Measurements from ENCODE around the gene LRRC55.

The LRRC55 gene

DNA sequence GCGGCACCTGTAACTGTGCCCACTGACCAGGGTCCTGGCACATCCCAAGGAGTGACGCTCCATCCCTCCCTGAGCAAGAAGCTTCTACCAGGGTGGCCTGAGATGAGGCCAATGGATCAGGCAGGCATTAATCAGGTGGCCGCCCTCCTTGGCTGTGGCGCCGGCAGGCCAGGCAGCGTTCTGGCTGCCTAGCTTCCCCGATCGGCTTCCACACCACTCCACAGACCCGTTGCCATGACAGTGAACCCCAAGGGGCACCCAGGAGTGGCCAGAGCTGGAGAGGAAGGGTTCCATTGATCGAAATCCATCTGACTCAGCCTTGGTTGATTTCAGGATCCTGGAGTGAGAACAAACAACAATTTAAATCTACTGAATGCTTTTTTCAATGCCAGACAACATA, 20.5 kb downstream of the LRRC55 start:
- DNase-seq (ENCODE audit: low read depth in 3 of 3, low spot score in 1 of 3) = no peak

DNA sequence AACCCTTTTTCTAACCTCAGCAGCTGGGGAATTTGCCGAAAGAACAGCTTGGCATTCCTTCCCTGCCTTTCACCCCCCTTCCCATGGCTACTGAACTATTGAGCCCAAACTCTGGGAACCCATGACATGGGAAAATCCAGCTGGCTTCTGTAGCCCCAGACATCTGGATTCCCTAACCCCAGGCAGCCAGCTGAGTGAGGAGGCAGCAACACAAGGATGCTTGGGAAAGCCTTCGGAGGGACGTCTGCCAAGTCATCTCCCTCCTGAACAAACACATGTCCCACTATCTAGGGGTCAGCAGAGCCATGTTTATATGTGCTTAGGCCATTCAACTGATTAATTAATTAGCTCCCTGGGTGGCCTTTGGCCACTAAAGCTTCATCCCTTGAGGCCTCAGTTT, 21.6 kb downstream of the LRRC55 start:
- DNase-seq (ENCODE audit: low read depth in 3 of 3, low spot score in 1 of 3) = no peak

- DNase-seq (ENCODE audit: low read depth in 3 of 3, low spot score in 1 of 3) = no peak
Measured at GRCh38 chr11:57203882-57204480, 22.2 kb downstream of the LRRC55 start.

DNA sequence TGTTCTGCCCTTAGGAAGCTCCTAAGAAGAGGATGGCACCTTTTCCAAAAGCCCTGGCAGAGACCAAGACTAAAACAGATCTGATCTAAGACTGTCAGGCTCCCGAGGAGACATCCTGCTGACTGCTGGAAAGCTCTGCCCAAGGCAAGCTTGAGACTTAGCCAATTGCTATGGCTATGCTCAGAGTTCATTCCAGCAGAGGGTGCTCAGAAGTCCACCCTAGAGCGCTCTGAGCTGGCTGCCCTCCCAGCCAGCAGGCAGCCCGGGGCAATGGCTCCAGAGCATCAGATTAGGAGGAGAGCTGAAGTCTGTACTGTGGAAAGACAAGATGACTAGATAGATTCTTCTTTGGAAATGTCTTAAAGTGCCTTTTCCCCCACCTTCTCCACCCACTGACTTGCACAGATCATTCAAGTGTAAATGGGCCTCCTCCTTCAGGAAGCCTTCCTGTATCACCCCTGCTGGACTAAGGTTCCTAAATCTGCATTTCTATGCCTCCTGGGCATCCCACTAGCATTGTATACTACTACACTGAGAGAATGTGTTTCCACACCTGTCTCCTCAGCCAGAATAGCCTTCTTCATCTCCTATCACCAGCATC, 23.4 kb downstream of the LRRC55 start:
- no peak for DNase-seq (ENCODE audit: low read depth in 3 of 3, low spot score in 1 of 3)

DNA sequence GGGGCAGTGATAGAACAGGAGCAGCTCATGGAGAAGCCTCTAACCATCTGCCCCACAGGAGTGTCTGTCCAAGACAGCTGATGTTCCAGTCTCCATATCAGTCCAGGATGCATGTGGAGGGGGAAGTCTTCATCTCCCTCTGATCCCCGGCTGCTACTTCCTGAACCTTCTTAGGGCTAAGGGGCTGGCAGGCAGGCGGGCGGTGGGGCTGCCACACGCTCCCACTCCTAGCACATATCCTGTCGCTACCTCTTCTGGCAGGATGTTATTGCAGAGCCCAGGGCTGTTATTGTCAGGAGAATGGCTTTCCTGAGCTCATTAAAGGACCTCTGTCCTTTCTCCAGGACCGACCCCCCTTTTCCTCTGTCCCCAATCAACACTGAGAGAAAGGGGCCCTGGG, 25.4 kb downstream of the LRRC55 start:
- no peak for DNase-seq (ENCODE audit: low read depth in 3 of 3, low spot score in 1 of 3)

DNA sequence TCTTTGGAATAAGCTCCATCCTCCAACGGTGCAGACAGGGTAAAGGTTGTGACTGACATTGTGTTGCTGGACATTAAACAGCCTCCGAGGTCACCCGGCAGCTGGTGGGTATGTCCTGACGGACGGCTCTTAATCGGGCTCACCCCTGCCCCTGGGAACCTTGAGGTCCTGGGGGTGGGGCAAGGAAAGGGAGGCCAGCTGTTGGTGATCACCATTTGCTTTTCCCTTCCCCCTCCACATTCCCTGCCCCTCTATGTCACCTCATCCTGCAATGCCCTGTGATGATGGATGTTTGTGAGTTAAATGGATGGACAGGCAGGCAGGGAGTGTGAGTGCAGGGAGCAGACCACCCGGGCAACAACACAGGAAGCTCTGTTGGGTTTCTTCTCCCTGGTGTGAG, 29.0 kb downstream of the LRRC55 start:
- no peak for DNase-seq (ENCODE audit: low read depth in 3 of 3, low spot score in 1 of 3)

GRCh38 chr11:57213342-57214097, 31.8 kb downstream of the LRRC55 start:
- DNase-seq (ENCODE audit: low read depth in 3 of 3, low spot score in 1 of 3) = no peak

- DNase-seq (ENCODE audit: low read depth in 3 of 3, low spot score in 1 of 3) = no peak
Measured at GRCh38 chr11:57214098-57214417, 32.3 kb downstream of the LRRC55 start.

DNA sequence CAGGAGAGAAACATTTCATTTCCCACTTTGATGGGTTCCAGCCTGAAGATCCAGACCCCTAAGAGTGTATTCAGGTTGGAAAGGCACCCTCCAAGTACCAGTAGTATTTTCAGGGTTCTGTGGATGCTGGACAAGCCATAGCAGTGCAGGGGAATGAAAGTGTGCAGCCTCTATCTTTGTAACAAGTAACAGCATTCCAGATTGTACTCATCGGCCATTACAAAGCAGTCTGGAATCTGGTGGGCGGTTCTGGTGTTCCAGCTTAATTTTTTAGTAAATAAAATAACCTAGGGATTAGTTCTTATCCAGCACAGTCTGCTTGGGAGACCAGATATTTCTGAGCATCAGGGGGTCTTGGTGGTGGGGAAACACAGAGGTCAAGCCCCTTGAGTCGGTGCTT, 32.7 kb downstream of the LRRC55 start:
- DNase-seq (ENCODE audit: low read depth in 3 of 3, low spot score in 1 of 3) = no peak

DNA sequence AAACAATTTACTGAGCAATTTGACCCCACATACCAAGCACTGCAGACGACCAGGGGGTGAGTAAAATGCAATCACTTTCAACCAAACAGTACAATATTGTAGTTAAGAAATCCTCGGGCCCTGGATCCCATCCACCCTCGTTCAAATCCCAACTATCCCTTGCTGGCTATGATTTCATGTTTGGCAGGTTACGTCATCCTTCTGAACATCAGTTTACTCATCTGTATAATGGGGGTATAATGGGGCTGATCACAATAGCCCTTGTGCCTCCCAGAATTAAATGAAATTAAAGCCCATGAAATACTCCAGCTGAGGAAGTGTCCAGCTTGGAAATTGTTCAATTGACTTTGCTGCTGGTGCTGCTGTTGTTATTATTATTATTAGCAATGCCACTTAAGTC, 34.7 kb downstream of the LRRC55 start:
- no peak for DNase-seq (ENCODE audit: low read depth in 3 of 3, low spot score in 1 of 3)

GRCh38 chr11:57217053-57217452, 35.3 kb downstream of the LRRC55 start:
- DNase-seq (ENCODE audit: low read depth in 3 of 3, low spot score in 1 of 3) = no peak

DNA sequence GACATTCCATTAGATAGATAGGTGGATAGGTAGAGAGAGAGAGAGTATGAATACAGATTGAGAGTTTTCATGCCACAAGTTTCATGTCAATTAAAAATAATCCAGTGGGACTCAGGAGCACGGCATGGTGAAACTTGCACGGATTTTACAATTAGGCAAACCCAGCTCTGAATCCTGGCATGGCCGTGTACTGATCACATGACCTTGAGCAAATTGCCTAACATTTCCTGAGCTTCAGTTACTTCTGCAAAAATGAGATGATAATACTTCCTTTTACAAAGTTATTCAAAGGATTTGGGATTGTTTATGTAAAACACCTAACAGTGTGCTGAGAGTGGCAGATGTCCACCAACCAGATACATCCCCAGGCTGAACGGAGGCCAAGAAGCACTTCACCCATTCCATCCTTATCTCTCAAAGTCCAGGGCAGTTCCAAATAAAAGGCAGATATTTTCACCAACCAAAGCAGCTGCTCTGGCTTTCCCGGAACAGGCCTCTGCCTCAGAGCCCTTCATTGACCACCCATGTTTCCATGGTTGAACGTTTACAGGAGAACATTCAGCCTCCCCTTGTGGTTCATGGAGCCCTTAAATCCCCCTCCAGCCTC, 37.4 kb downstream of the LRRC55 start:
- DNase-seq (ENCODE audit: low read depth in 3 of 3, low spot score in 1 of 3) = no peak

GRCh38 chr11:57222239-57222638, 40.5 kb downstream of the LRRC55 start:
- no peak for DNase-seq (ENCODE audit: low read depth in 3 of 3, low spot score in 1 of 3)

DNA sequence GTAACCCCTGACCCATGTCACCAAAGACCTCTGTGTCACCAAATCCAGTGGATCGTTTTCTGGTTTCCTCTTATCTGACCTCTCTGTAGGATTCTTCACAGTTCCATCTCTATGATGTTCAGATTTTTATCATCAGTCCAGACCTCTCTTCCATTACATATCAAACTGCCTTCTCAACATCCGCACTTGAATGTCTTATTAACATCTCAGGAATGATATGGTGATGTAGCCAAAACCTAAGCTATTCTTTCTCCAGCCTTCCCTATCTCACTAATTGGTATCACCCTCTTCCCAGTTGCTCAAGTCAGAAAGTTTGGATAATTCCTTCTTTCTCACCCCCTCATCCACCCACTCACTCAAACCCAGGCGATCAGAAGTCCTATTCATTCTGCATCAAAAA, 41.8 kb downstream of the LRRC55 start:
- no peak for DNase-seq (ENCODE audit: low read depth in 3 of 3, low spot score in 1 of 3)

- DNase-seq (ENCODE audit: low read depth in 3 of 3, low spot score in 1 of 3) = no peak
Measured at GRCh38 chr11:57224128-57224527, 42.4 kb downstream of the LRRC55 start.

GRCh38 chr11:57224537-57224936, 42.8 kb downstream of the LRRC55 start:
- DNase-seq (ENCODE audit: low read depth in 3 of 3, low spot score in 1 of 3) = no peak

DNA sequence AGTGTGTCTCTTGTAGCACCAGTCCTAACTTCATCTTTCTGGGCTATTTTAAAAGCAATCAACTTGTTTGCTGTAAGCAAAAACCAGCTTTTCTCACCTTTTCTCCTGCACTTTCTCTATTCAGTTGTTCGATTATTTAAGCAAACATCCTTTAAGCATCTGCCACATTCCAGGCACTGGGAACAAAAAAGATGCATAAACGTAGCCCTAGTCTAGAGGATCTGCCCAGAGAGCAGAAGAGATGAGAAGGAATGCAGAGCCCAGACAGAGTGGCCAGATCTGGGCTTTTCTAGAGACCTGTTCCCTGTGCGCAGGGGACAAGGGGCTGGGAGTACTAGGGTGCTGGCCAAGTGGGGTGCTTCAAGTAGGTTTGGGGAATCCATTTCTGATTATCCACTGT, 46.8 kb downstream of the LRRC55 start:
- DNase-seq (ENCODE audit: low read depth in 3 of 3, low spot score in 1 of 3) = no peak

GRCh38 chr11:57230316-57230715, 48.6 kb downstream of the LRRC55 start:
- no peak for DNase-seq (ENCODE audit: low read depth in 3 of 3, low spot score in 1 of 3)

GRCh38 chr11:57230791-57231538, 49.2 kb downstream of the LRRC55 start:
- no peak for DNase-seq (ENCODE audit: low read depth in 3 of 3, low spot score in 1 of 3)

GRCh38 chr11:57231539-57232253, 49.9 kb downstream of the LRRC55 start:
- no peak for DNase-seq (ENCODE audit: low read depth in 3 of 3, low spot score in 1 of 3)

- DNase-seq (ENCODE audit: low read depth in 3 of 3, low spot score in 1 of 3) = no peak
Measured at GRCh38 chr11:57233702-57234101, 51.9 kb downstream of the LRRC55 start.

Measured in stimulated activated CD4-positive, alpha-beta T cell treated with anti-CD3 and anti-CD28 coated beads, TNF-alpha, amount 100 ng/mL, for 1 hour (primary cell).